GM12878 (cell line): ENCODE data around the gene WHRN. TPM values are rescaled to one million over a fixed set of nuclear protein-coding genes. Genes with fewer than 3 reads are reported as not detected.
A peak's percentile ranks its signal among the peaks of the same experiment; 100 is the strongest.

ENCODE experiments used
- ATAC-seq: fragments of 200-7000 bp; cut with Tn5 transposase; 3 replicates; pipeline ENCODE4 v1.9.1; 2020; ENCODE audit warnings: mild to moderate bottlenecking, moderate library complexity
- BruUV-seq: library from RNA; stranded (reverse); fragments of 400-500 nt; replicated peaks from 2 replicates; lab custom pipeline; 2021; lab: Mats Ljungman, UMichigan
- CTCF ChIA-PET: fragments of 300-600 bp; sonication (Branson Sonifier 250); formaldehyde crosslinking; extraction: SDS; loops from one replicate; lab custom pipeline; 2021; ENCODE audit warnings: inconsistent platforms; lab: Yijun Ruan, JAX
- POLR2A ChIA-PET: fragments of 350-600 bp; formaldehyde crosslinking; extraction: SDS; loops from one replicate; lab custom pipeline; 2021; ENCODE audit warnings: inconsistent platforms; lab: Charles Lee
- RAD21 ChIA-PET: fragments of 300-600 bp; sonication (Branson Sonifier 250); formaldehyde crosslinking; loops from one replicate; lab custom pipeline; 2023; ENCODE audit warnings: antibody characterized with exemption; ENCODE audit not compliant: unreplicated experiment; lab: Charles Lee
- SMC1A ChIA-PET: fragments of 300-600 bp; sonication (Branson Sonifier 250); formaldehyde crosslinking; loops from one replicate; lab custom pipeline; 2023; ENCODE audit not compliant: unreplicated experiment, uncharacterized antibody; lab: Charles Lee
- DNase-seq: peaks from one replicate; pipeline ENCODE4 v3.0.0-alpha.2; 2011; ENCODE audit warnings: low read depth, low spot score
- FAIRE-seq: peaks from 3 replicates; lab custom pipeline; 2011; peaks lifted over from hg19 to GRCh38; lab: Jason Lieb, UNC
- H2AFZ ChIP-seq: 2 replicates; pipeline ENCODE4 v1.6.0; 2011; ENCODE audit warnings: low read depth, low read length, control low read depth; ENCODE audit not compliant: control insufficient read depth
- H3K27ac ChIP-seq: 2 replicates; pipeline ENCODE4 v1.5.1; 2011; ENCODE audit warnings: control low read depth; ENCODE audit not compliant: control insufficient read depth, insufficient read depth
- H3K27me3 ChIP-seq, 2 experiments: replicated peaks in 1 of 2; 2 replicates each; pipeline versions ENCODE4 v1.6.0 to v1.6.1; 2011; ENCODE audit warnings: low read length in 1 of 2; ENCODE audit not compliant: control insufficient read depth in 2 of 2, insufficient read depth in 2 of 2
- H3K36me3 ChIP-seq, 2 experiments: 2 replicates each; pipeline ENCODE4 v1.5.1; 2011; ENCODE audit warnings: low read length in 1 of 2; ENCODE audit not compliant: control insufficient read depth in 2 of 2, insufficient read depth in 2 of 2
- H3K4me1 ChIP-seq: 2 replicates; pipeline ENCODE4 v1.6.1; 2011; ENCODE audit warnings: mild to moderate bottlenecking, low read length, moderate library complexity, mixed read lengths; ENCODE audit not compliant: control insufficient read depth, insufficient read depth
- H3K4me2 ChIP-seq: 2 replicates; pipeline ENCODE4 v1.6.0; 2011; ENCODE audit warnings: control low read depth; ENCODE audit not compliant: control insufficient read depth, insufficient read depth
- H3K4me3 ChIP-seq: fragments of 200-600 bp; sonication (generic); 2 replicates; pipeline ENCODE4 v1.5.1; 2016
- H3K79me2 ChIP-seq: 2 replicates; pipeline ENCODE4 v1.6.0; 2011; ENCODE audit warnings: low read length; ENCODE audit not compliant: control insufficient read depth, insufficient read depth
- H3K9ac ChIP-seq: 2 replicates; pipeline ENCODE4 v1.8.0; 2011; ENCODE audit warnings: low read length, control low read depth, mixed read lengths; ENCODE audit not compliant: control insufficient read depth, insufficient read depth
- H3K9me3 ChIP-seq: replicated peaks from 3 replicates; pipeline ENCODE4 v1.5.1; 2011; ENCODE audit warnings: mild to moderate bottlenecking, low read length; ENCODE audit not compliant: control insufficient read depth, insufficient read depth
- H4K20me1 ChIP-seq: 2 replicates; pipeline ENCODE4 v1.6.0; 2011; ENCODE audit not compliant: control insufficient read depth, insufficient read depth
- ATF3 ChIP-seq: IDR thresholded peaks from 2 replicates; pipeline ENCODE4 v1.6.1; 2011; ENCODE audit warnings: low read depth, mild to moderate bottlenecking, low read length, moderate library complexity, borderline replicate concordance; ENCODE audit errors: extremely low read depth
- ATF7 ChIP-seq: fragments of 450-650 bp; IDR thresholded peaks from 2 replicates; pipeline ENCODE4 v1.6.1; 2016; ENCODE audit warnings: low read depth, mild to moderate bottlenecking
- BCLAF1 ChIP-seq: fragments of 450-650 bp; IDR thresholded peaks from 2 replicates; pipeline ENCODE4 v1.6.1; 2017; ENCODE audit warnings: antibody characterized with exemption, mild to moderate bottlenecking, moderate library complexity
- CBX3 ChIP-seq: fragments of 200-600 bp; sonication (generic); IDR thresholded peaks from 2 replicates; pipeline ENCODE4 v1.6.1; 2016; ENCODE audit warnings: low read depth, borderline replicate concordance
- EGR1 ChIP-seq, 2 experiments: IDR thresholded peaks; 1 replicate in 1 of 2; 2 replicates in 1 of 2; pipeline ENCODE4 v1.6.1; 2011 to 2012; ENCODE audit warnings: low read depth in 2 of 2, low read length in 2 of 2, borderline replicate concordance in 1 of 2, mild to moderate bottlenecking in 1 of 2, moderate library complexity in 1 of 2
- EP300 ChIP-seq, 2 experiments: fragments of 150-350 bp in 1 of 2; IDR thresholded peaks; 2 replicates each; pipeline ENCODE4 v1.6.1; 2011 to 2012; ENCODE audit warnings: low read depth in 2 of 2, low read length in 2 of 2, borderline replicate concordance in 1 of 2, improper control_type of control experiment in 1 of 2, inconsistent platforms in 1 of 2; ENCODE audit not compliant: control insufficient read depth in 1 of 2
- GATAD2B ChIP-seq: fragments of 450-650 bp; conservative IDR thresholded peaks from 2 replicates; pipeline ENCODE4 v1.6.1; 2017; ENCODE audit warnings: low read depth, mild to moderate bottlenecking, moderate library complexity
- HSF1 ChIP-seq: fragments of 150-350 bp; IDR thresholded peaks from 2 replicates; pipeline ENCODE4 v1.6.1; 2014; ENCODE audit warnings: mild to moderate bottlenecking, low read depth, low read length
- IKZF1 ChIP-seq: fragments of 450-650 bp; conservative IDR thresholded peaks from 2 replicates; pipeline ENCODE4 v1.6.1; 2017; ENCODE audit warnings: antibody characterized with exemption, mild to moderate bottlenecking
- KAT2A ChIP-seq: conservative IDR thresholded peaks from 2 replicates; pipeline ENCODE4 v1.6.1; 2011; ENCODE audit warnings: low read depth, low read length; ENCODE audit not compliant: control insufficient read depth
- NFYB ChIP-seq: IDR thresholded peaks from 2 replicates; pipeline ENCODE4 v1.6.1; 2011; ENCODE audit warnings: low read depth, mild to moderate bottlenecking, low read length, improper control_type of control experiment, moderate library complexity; ENCODE audit not compliant: insufficient read depth
- NRF1 ChIP-seq: conservative IDR thresholded peaks from 2 replicates; pipeline ENCODE4 v1.6.1; 2011; ENCODE audit warnings: mild to moderate bottlenecking, low read depth, low read length, improper control_type of control experiment
- SMC3 ChIP-seq: IDR thresholded peaks from 2 replicates; pipeline ENCODE4 v1.6.1; 2011; ENCODE audit warnings: low read length, improper control_type of control experiment, borderline replicate concordance
- SRF ChIP-seq, 2 experiments: IDR thresholded peaks; 2 replicates each; pipeline ENCODE4 v1.6.1; 2011; ENCODE audit warnings: low read depth in 2 of 2, low read length in 2 of 2, mild to moderate bottlenecking in 1 of 2, moderate library complexity in 1 of 2
- STAT3 ChIP-seq: IDR thresholded peaks from 2 replicates; pipeline ENCODE4 v1.6.1; 2011; ENCODE audit warnings: low read depth, low read length, improper control_type of control experiment
- TBL1XR1 ChIP-seq: IDR thresholded peaks from 2 replicates; pipeline ENCODE4 v1.6.1; 2012; ENCODE audit warnings: low read depth, low read length, improper control_type of control experiment
- ZNF622 ChIP-seq: fragments of 450-650 bp; IDR thresholded peaks from 2 replicates; pipeline ENCODE4 v1.6.1; 2017; ENCODE audit warnings: mild to moderate bottlenecking, inconsistent platforms
- WGBS: methylation state at CpG from one replicate; pipeline ENCODE4 v1.1.6; 2016; ENCODE audit warnings: low lambda C conversion rate; ENCODE audit not compliant: insufficient replicate concordance, insufficient coverage; ENCODE audit errors: missing lambda C conversion rate; 5-methylcytosine and 5-hydroxymethylcytosine counted together
- in situ Hi-C: fragments of 300-500 bp; cut with MboI; formaldehyde crosslinking; loops from 9 replicates; pipeline ENCODE4 v1.14.3; 2018; ENCODE audit warnings: mixed read lengths
- intact Hi-C: fragments of 100-400 bp; cut with micrococcal nuclease; formaldehyde crosslinking; loops from one replicate; pipeline ENCODE4 v1.14.2; 2022; ENCODE audit not compliant: unreplicated experiment
- polyA plus RNA-seq, 11 experiments: library from polyadenylated mRNA; depleted of rRNA in 4 of 11; unstranded in 6 of 11; stranded (reverse) in 5 of 11; fragments of >200 nt; fragmentation: Nextera tagmentation in 4 of 11; fragmentation: Illumina TruSeq in 1 of 11; extraction: Ambion mirVana in 4 of 11; extraction: Trizol in 1 of 11; gene quantifications; 1 replicate in 1 of 11; 2 replicates in 10 of 11; pipeline versions ENCODE4 v1.2.1 to v1.2.3, GENCODE V29; 2011 to 2016; ENCODE audit warnings: inconsistent platforms in 2 of 11, missing spikeins in 2 of 11, low read depth in 1 of 11
- total RNA-seq, 4 experiments: library from RNA; depleted of rRNA in 3 of 4; stranded (reverse); fragments of >200 nt in 3 of 4; fragmentation: Illumina TruSeq in 1 of 4; extraction: Trizol in 1 of 4; gene quantifications; 2 replicates each; pipeline versions ENCODE4 v1.2.1 to v1.2.3, GENCODE V29; 2013 to 2021

Gene WHRN
- total and polyA plus RNA-seq, 10 of the 15 experiments (the other 5 are each of a cell fraction or from before 2014, with no cell fraction given), result 0.04 to 18.2 (median 0.68) TPM; not detected in 1

GRCh38 chr9:114382699-114383520 is 122.4 kb downstream of the WHRN start:
- Histone ChIP-seq H3K4me1 (peaks cover 39% of the 10 kb centered on the region), H3K4me2 (peak overlapping the region; percentile 100), H3K9me3 (no peaks in the 10 kb centered on the region), H3K79me2 (peaks cover 95% of the 10 kb centered on the region), H3K27me3 (no peaks in the 10 kb centered on the region), H2AFZ (no peak overlapping the region), H3K4me3 (peak overlapping the region; percentile 93), H3K9ac (peak overlapping the region; percentile 99), H3K27ac (peak overlapping the region; percentile 100), H3K36me3 (peaks cover 16 to 30% of the 10 kb centered on the region in 2 experiments), H4K20me1 (peaks cover 6% of the 10 kb centered on the region)
- ChIA-PET POLR2A (interaction anchor here (0.9 to 13.2 kb wide), 6 partner anchors 9 to 222 kb away, joined by 3 to 312 read pairs (median 16); no protein-coding TSS in a partner anchor), RAD21 (interaction anchor here (0.6 to 13.0 kb wide), 7 partner anchors 8 to 119 kb away, joined by 3 to 251 read pairs (median 7); no protein-coding TSS in a partner anchor), CTCF (interaction anchor here (1.2 to 10.2 kb wide), 8 partner anchors 8 to 270 kb away, joined by 4 to 122 read pairs (median 33); no protein-coding TSS in a partner anchor), SMC1A (interaction anchor here (0.6 to 12.8 kb wide), 8 partner anchors 12 to 270 kb away, joined by 3 to 327 read pairs (median 4); no protein-coding TSS in a partner anchor)
- intact Hi-C loops, result loop anchor here (2.0 to 10.0 kb wide), 2 partner anchors 34 to 1108 kb away; partner anchors contain the start of genes CDC26 and PRPF4
- DNase-seq (no peak), FAIRE-seq (peak; percentile 18), ATAC-seq (peak; percentile 54)
- in situ Hi-C loops, result no loop called here
- 9% methylated on average over 17 of the region's 17 CpGs for WGBS
- BruUV-seq, result no TSS peak
- TF ChIP-seq TBL1XR1 (peak; percentile 68; the same call in 1 of the 2 replicates), ATF7 (no peak), KAT2A (no peak), EGR1 (IDR thresholded peaks at IDR 0.05; ENCODE audit: borderline replicate concordance in 1 of 2, low read depth in 2 of 2, low read length in 2 of 2) (no peak), BCLAF1 (no peak), SMC3 (peak; percentile 30; the same call in 1 of the 2 replicates), EP300 (IDR thresholded peaks at IDR 0.05; ENCODE audit: borderline replicate concordance in 1 of 2, control insufficient read depth in 1 of 2, low read depth in 2 of 2, low read length in 2 of 2) (peak in 1 of 2 experiments; percentile 78; a peak in 1 of 4 replicates), HSF1 (no peak), ATF3 (no peak), SRF (IDR thresholded peaks at IDR 0.05; ENCODE audit: low read depth in 2 of 2, low read length in 2 of 2) (no peak), CBX3 (no peak), STAT3 (no peak), NRF1 (no peak), ZNF622 (no peak), GATAD2B (peak; percentile 64; the same call in 1 of the 2 replicates), IKZF1 (peak; percentile 89), NFYB (no peak)
